Ovary (tissue), 3 donors: ENCODE measurements around the gene FXYD4.

ENCODE experiments used
- CTCF ChIP-seq, 3 donors: fragments of 450-650 bp in 2 of 3; fragments of 200-600 bp in 1 of 3; IDR thresholded peaks; one replicate each; pipeline versions ENCODE4 v1.5.1 to v1.8.0; 2016 to 2022; ENCODE audit warnings: antibody characterized with exemption in 3 of 3, mild to moderate bottlenecking in 1 of 3
- POLR2A ChIP-seq: fragments of 450-650 bp; IDR thresholded peaks from one replicate; pipeline ENCODE4 v1.6.1; 2017; ENCODE audit warnings: antibody characterized with exemption, mild to moderate bottlenecking, moderate library complexity
- donor health status: DM: no; HTN: no; CAD: no.

GRCh38 chr10:43341450-43341849 is 30.0 kb upstream of the FXYD4 start:
- TF ChIP-seq CTCF (IDR thresholded peaks at IDR 0.05) (no peak), POLR2A (no peak)
